ENCODE results near the gene RPS6KA5.

The RPS6KA5 gene

GRCh38 chr14:90911121-90911520, 149.3 kb downstream of the RPS6KA5 start:
- TF ChIP-seq EZH2phosphoT487 (IDR thresholded peaks at IDR 0.05; ENCODE audit: borderline replicate concordance, low read length) = no peak
- TF ChIP-seq, protein P1, sequence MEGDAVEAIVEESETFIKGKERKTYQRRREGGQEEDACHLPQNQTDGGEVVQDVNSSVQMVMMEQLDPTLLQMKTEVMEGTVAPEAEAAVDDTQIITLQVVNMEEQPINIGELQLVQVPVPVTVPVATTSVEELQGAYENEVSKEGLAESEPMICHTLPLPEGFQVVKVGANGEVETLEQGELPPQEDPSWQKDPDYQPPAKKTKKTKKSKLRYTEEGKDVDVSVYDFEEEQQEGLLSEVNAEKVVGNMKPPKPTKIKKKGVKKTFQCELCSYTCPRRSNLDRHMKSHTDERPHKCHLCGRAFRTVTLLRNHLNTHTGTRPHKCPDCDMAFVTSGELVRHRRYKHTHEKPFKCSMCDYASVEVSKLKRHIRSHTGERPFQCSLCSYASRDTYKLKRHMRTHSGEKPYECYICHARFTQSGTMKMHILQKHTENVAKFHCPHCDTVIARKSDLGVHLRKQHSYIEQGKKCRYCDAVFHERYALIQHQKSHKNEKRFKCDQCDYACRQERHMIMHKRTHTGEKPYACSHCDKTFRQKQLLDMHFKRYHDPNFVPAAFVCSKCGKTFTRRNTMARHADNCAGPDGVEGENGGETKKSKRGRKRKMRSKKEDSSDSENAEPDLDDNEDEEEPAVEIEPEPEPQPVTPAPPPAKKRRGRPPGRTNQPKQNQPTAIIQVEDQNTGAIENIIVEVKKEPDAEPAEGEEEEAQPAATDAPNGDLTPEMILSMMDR (IDR thresholded peaks at IDR 0.05; ENCODE audit: low read depth, low read length, poor library complexity, severe bottlenecking) = no peak
- Histone ChIP-seq H3K36me3 (ENCODE audit: control insufficient read depth, low read length) (no peaks in the 10 kb centered on the region), H3K9me3 (ENCODE audit: control insufficient read depth, insufficient read depth, low read length) (no peaks in the 10 kb centered on the region), H4K20me1 (ENCODE audit: control insufficient read depth, insufficient read depth, low read depth, low read length) (no peaks in the 10 kb centered on the region), H3K27me3 (ENCODE audit: control insufficient read depth, low read length) (no peaks in the 10 kb centered on the region), H3K27ac (ENCODE audit: low read depth, low read length) (no peak overlapping the region), H3K79me2 (ENCODE audit: control insufficient read depth, low read length) (no peaks in the 10 kb centered on the region), H3K4me3 (ENCODE audit: low read length) (no peak overlapping the region), H3K4me1 (ENCODE audit: control insufficient read depth, low read length) (peaks cover 10% of the 10 kb centered on the region), H3K4me2 (ENCODE audit: low read length) (no peak overlapping the region; the same call in 1 of the 2 replicates), H3F3A (ENCODE audit: control insufficient read depth, insufficient read depth) (no peaks in the 10 kb centered on the region), H3K9me2 (replicated peaks; ENCODE audit: control insufficient read depth, low read length) (no peaks in the 10 kb centered on the region)

GRCh38 chr14:90907178-90907577, 153.3 kb downstream of the RPS6KA5 start:
- Histone ChIP-seq H3K27ac (ENCODE audit: low read depth, low read length) (no peak overlapping the region), H3F3A (ENCODE audit: control insufficient read depth, insufficient read depth) (peaks cover 2% of the 10 kb centered on the region), H3K27me3 (ENCODE audit: control insufficient read depth, low read length) (no peaks in the 10 kb centered on the region), H3K79me2 (ENCODE audit: control insufficient read depth, low read length) (no peaks in the 10 kb centered on the region), H3K36me3 (ENCODE audit: control insufficient read depth, low read length) (no peaks in the 10 kb centered on the region), H3K4me1 (ENCODE audit: control insufficient read depth, low read length) (peaks cover 19% of the 10 kb centered on the region), H4K20me1 (ENCODE audit: control insufficient read depth, insufficient read depth, low read depth, low read length) (no peaks in the 10 kb centered on the region), H3K9me2 (replicated peaks; ENCODE audit: control insufficient read depth, low read length) (no peaks in the 10 kb centered on the region), H3K9me3 (ENCODE audit: control insufficient read depth, insufficient read depth, low read length) (no peaks in the 10 kb centered on the region), H3K4me3 (ENCODE audit: low read length) (no peak overlapping the region), H3K4me2 (ENCODE audit: low read length) (no peak overlapping the region)
- TF ChIP-seq, protein P1 (IDR thresholded peaks at IDR 0.05; ENCODE audit: low read depth, low read length, poor library complexity, severe bottlenecking) = no peak
- no peak for TF ChIP-seq EZH2phosphoT487 (IDR thresholded peaks at IDR 0.05; ENCODE audit: borderline replicate concordance, low read length)

GRCh38 chr14:90905531-90905930, 154.9 kb downstream of the RPS6KA5 start:
- H3K36me3 ChIP-seq (ENCODE audit: control insufficient read depth, low read length) = no peaks in the 10 kb centered on the region
- H4K20me1 ChIP-seq (ENCODE audit: control insufficient read depth, insufficient read depth, low read depth, low read length) = no peaks in the 10 kb centered on the region
- no peak overlapping the region for H3K4me3 ChIP-seq (ENCODE audit: low read length)
- H3K9me3 ChIP-seq (ENCODE audit: control insufficient read depth, insufficient read depth, low read length) = no peaks in the 10 kb centered on the region
- H3K4me1 ChIP-seq (ENCODE audit: control insufficient read depth, low read length) = peaks cover 10% of the 10 kb centered on the region
- no peak overlapping the region for H3K4me2 ChIP-seq (ENCODE audit: low read length)
- no peaks in the 10 kb centered on the region for H3K27me3 ChIP-seq (ENCODE audit: control insufficient read depth, low read length)
- H3F3A ChIP-seq (ENCODE audit: control insufficient read depth, insufficient read depth) = peaks cover 2% of the 10 kb centered on the region
- H3K79me2 ChIP-seq (ENCODE audit: control insufficient read depth, low read length) = no peaks in the 10 kb centered on the region
- H3K27ac ChIP-seq (ENCODE audit: low read depth, low read length) = no peak overlapping the region
- TF ChIP-seq, protein P1 (IDR thresholded peaks at IDR 0.05; ENCODE audit: low read depth, low read length, poor library complexity, severe bottlenecking) = no peak
- TF ChIP-seq EZH2phosphoT487 (IDR thresholded peaks at IDR 0.05; ENCODE audit: borderline replicate concordance, low read length) = no peak
- no peaks in the 10 kb centered on the region for H3K9me2 ChIP-seq (replicated peaks; ENCODE audit: control insufficient read depth, low read length)

Measured in DOHH2 (cell line).